GM19324 (cell line): Measurements from ENCODE around the gene ZDHHC11.
"Not testable (repeated sequence)": the region's sequence is repeated elsewhere in the genome, so short reads cannot be mapped to it uniquely, and the experiment has no call there.

ENCODE experiments used
- ATAC-seq: cut with Tn5 transposase; IDR thresholded peaks from one replicate; pipeline ENCODE4 v1.9.1; 2021; ENCODE audit warnings: mild to moderate bottlenecking, moderate library complexity; ENCODE audit not compliant: unreplicated experiment, low FRiP score

The ZDHHC11 gene

GRCh38 chr5:780571-780970, 70.2 kb downstream of the ZDHHC11 start:
- ATAC-seq, result not testable (repeated sequence)

DNA sequence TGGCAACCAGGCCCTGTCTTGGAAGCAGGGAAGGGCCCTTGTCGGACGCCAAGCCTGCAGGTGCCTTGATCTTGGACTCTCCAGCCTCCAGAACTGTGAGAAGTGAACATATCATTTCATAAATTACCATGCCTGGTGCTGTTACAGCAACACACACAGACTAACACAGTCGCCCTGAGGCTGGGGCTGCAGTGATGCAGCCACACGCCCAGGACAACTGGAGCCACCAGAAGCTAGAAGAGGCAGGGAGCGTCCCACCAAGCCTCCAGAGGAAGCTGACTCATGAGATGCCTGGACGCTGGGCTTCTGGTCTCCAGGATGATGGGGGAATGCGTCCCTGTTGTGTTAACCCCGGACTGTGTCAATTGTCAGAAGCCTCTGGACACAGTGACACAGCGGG, 71.8 kb downstream of the ZDHHC11 start:
- not testable (repeated sequence) for ATAC-seq

DNA sequence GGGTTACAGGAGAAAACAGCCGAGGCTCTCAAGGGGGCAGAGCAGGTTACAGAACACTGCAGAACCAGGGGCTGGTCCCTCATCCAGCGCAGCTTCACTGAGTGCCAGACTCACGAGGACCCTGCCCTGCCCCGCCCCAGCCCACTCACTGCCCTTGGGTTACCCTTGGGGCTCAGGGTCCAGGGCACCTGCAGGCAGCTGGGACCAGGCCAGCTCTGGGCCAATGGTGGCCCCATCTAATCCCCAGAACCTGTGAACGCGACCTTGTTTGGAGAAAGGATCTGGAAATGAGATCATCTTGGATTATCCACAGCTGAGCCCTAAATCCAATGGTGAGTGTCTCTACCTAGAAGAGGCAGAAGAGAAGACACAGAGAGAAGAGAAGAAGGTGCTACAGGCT, 72.4 kb downstream of the ZDHHC11 start:
- not testable (repeated sequence) for ATAC-seq

DNA sequence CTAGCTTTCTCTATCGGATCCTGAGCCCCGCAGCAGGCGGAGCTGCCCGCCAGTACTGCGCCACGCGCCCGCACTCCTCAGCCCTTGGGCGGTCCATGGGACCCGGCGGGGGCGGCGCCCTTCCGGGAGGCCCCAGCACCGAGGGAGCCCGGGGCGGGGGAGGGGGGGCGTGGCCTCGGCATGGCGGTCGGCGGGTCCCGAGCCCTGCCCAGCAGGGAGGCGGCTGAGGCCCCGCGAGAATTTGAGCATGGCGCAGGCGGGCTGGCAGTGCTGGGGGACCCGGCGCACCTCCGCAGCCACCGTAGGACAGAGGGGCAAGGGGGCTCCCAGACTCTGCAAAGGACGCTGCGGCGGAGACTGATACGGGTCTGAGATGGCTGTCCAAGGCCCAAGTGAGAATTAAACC, 73.0 kb downstream of the ZDHHC11 start:
- ATAC-seq, result no peak

- ATAC-seq, result no peak
These were observed 73.7 kb downstream of the ZDHHC11 start for GRCh38 chr5:776862-777711.

- no peak for ATAC-seq
These were observed 74.6 kb downstream of the ZDHHC11 start for GRCh38 chr5:775961-776861.

DNA sequence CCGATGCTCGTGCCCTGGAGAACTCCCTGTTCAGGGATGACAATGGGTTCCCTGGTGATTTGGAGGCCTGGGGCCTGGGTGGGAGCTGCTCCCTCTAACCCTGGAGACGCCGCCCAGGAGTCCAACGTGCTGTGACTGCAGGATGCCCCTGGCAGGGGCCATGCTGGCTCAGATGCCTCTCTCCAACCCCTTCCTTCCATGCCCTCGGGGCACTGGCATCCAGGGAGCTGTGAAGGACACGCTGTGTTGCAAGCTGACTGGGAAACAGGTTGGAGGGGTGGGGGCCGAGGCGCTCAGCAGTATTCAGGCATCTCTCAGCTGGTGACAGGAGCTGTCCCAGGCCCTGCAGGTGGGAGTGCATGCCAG, 75.2 kb downstream of the ZDHHC11 start:
- not testable (repeated sequence) for ATAC-seq

- not testable (repeated sequence) for ATAC-seq
These were observed 75.8 kb downstream of the ZDHHC11 start for GRCh38 chr5:774854-775505.

- not testable (repeated sequence) for ATAC-seq
These were observed 76.5 kb downstream of the ZDHHC11 start for GRCh38 chr5:774304-774703.

DNA sequence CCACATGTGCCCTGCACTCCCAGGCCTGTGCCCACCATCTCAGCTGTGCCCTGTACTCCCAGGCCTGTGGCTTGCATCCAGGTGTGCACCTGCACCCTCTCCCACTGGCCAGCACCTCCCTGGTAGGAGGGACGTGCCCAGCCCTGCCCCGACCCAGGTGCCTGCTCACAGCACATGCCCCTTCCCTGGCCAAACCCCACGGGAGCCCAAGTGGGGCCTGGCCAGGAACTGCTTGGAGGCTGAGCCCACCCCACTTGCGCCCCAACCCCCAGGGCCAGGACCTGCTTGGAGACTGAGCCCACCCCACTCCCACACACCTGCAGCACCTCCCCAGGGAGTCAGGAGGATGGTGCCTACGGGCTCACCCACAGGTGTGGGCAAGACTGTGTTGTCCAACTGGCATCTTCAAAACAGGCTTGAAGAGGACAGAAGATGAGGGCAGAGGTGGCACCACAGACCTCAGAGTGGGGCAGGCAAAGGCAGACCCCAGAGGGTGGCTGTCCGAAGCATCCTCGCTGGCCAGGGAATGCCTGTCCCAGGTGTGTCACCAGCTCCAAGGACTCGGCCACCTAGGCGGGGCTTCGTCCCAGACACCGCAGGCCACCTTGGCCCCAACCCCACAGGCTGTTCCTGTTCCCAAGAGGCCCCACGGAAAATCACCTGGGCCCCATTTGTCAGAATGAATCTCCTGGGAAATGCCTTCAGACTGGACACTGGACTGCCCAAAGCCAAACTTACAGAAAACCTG, 77.1 kb downstream of the ZDHHC11 start:
- ATAC-seq, result no peak

DNA sequence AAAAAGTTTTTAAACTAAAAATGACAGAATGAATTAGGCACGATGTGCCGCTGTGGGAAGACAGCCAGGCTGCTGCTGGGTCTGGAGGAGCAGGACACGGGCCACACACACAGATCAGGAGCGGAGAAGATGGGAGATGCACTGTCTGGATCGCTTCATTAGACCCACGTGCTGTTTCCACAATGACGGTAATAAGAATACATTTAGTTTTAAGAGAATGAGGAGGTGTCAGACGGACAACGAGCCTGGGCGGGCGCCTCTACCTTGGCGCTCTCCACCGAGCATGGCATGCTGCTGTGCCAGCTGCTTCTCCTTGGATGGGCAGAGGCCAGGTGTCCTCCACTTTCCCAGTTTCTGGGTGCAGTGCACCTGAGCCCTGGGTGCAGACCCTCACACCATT, 77.9 kb downstream of the ZDHHC11 start:
- not testable (repeated sequence) for ATAC-seq

- not testable (repeated sequence) for ATAC-seq
These were observed 78.3 kb downstream of the ZDHHC11 start for GRCh38 chr5:772547-772890.

DNA sequence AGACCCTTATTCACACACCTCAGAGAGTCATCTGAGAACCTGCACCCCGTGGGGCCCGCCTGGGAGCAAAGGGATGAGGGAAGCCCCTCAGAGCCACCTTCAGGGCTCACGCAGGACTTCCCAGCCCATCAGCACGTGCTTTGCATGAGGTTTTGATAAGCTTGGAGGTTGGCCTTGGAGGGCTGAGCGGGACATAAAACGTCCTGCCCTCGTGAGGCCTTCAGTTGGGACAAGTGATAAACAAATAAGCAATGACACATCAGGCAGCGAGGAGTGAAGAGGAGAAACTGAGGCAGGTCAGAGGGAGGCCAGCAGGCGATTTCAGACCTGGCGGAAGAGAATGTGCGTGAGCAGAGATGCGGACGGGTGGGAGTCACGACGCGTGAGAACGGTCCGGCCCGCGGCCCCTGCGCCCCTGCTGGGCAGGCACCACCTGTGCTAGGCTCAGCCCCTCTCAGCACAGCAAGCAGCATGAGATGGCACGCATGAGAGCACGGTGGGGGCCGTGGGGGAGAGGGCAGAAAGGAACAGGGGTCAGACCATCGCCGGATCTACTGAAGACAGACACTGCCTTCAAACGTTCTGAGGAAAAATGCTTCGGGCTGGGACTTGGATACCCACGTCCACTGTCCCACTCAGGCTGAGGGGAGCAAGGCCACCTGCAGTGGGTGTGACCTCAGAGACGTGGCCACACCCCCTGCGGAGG, 78.8 kb downstream of the ZDHHC11 start:
- ATAC-seq, result not testable (repeated sequence)

- ATAC-seq, result not testable (repeated sequence)
These were observed 79.6 kb downstream of the ZDHHC11 start for GRCh38 chr5:771087-771781.

GRCh38 chr5:770585-770984, 80.2 kb downstream of the ZDHHC11 start:
- not testable (repeated sequence) for ATAC-seq

DNA sequence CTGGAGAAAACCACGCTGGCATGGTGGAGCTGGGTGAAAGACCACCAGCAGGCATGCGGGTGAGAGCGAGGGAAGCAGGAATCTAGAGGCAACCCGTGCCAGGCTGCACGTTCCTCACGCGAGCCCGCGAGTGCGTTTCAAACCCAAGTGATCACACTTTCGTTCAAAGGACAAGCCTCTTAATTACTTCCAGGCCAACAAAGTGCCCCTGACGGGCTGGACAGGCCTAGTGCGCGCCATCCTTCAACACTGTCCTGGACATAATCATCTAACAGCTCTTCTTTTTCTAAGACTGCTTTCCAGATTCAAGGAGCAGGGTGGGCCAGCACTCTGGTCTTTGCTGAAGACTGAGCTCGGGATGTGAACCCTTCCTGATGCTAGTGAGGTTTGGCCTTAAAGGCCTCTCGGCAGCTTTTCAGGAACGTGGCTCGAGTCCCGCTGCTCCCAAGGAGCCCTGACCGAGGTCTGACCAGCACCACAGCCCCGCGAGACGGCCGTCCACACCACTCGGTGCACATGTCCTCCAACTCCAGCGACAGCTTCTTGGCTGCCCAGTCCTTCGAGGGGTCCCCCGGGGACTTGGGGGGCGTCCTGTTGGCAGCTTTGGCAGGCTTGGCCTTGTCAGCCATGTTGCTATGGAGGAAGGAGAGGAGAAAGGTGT, 81.2 kb downstream of the ZDHHC11 start:
- ATAC-seq, result not testable (repeated sequence)

DNA sequence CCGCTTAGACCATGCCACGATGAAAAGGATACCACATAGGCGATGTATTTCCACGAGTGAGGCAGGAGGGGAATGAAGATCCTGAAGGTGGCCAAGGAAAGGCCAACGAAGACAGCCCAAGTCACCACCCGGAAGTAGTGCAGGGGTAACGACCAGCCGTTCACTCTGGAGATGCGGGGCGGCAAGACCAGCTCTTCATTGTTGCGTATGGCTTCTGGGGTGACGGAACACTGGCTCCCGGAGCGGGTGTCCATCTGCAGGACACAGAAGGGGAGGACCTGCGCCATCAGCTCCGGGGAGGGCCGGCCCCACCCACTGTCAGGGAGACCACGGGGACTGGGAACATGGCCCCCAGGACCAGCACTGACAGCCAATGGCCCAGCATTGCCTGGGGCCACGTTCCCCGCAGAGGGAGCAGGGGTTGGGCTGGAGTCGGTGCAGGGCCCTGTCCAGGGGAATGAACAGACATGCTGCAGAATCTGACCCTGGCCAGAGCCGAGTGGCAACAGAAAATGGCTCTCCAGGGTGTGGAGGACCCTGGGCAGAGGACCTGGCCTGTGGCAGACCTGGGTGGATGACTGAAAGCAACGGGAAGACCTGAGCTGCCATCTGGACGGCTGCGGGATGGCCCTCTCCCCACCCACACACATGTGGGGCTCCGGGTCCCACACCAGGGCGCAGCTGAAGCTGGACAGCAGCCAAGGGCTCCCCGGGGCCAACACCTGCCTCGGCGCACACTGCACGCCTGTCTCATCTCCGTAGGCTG, 83.9 kb downstream of the ZDHHC11 start:
- no peak for ATAC-seq
